ENCODE results near the gene DNMT3A.

DNMT3A gene

DNA sequence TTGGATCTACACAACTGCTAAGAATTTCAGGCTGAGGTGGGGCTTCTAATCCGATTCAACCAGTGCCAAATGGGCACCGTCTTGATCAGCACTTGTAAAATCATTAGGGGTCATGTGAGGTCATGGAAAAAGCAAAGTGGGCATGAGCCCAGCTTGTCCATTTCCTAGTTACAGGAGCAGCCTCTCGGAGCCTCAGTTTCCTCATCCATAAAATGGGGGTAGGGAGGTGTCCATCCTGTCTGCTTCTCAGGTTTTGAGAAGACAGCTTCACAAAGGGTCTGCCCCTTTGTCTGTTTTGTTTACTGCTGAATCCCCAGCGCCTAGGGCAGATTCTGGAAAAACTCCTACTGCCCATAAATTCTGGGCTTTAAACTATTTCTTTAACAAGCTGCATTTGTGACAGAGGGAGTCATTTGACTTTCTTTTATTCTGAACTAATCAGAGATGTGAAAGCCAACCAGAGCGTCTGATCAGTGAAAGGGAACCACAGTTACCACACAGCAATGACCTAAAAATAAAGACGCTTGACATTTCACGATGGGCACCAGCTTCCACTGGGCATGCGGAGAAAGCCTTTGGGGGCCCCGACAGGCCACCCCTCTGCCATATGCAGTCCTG, 38.9 kb downstream of the DNMT3A start:
- no peak for DNase-seq

DNA sequence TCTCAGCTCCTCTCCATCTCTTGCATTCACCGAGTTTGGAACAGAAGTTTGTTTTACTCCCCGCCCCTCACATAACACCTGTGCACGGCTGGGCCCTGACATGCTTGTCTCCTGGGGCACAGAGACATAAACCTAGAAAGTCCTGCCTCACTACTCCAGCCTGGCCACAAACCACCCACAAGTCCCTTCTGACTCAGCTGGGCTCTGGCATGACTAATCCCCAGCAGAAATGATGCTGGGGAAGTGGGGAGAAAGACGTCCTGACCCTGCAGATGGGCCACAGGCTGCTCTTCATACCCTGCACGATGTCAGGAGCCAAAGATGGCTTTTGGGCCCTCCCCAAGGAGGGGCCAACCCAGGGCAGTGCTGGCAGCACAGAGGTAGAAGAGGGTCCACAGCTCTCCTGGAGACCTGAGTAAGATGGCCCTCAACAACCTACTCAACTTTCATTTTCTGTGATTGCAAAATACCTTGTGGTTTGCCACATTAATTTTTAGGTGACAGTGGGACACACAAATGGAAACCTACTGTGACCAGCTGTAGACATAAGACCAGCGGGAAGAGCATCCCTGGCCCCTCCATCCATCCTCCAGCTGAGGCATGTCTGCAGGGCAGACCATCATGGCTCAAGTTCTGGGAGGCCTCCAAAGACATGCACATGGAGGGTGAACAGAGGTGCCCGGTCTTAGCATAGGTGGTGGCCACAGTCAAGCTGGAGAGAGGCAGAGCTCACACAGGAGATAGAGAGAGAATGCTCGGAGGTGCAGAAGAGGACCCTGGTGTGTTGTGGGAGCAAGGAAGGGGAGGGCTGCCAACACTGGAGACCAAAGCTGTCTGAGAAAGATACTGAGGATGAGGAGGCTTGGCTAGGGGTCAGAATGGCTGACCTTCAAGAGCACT, 40.0 kb downstream of the DNMT3A start:
- no peak for DNase-seq

DNA sequence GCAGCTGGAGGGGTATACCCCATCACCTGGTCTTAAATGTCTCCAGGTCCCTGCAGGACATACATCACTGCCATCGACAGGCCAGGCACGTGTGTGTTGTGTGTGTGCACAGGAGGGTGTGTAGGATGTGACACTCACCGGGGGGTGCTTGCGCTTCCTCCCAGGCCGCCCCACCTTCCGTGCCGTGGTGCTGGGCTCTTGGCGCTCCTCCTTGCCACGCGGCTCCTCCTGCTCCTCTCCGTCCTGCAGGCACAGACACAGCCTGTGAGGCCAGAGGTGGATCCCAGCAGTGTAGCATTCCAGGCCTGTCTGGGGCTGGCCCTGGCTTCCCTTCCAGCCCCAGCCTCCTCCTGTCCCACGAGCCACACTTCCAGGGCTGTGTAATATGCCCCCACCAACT, 41.7 kb downstream of the DNMT3A start:
- DNase-seq = no peak

DNA sequence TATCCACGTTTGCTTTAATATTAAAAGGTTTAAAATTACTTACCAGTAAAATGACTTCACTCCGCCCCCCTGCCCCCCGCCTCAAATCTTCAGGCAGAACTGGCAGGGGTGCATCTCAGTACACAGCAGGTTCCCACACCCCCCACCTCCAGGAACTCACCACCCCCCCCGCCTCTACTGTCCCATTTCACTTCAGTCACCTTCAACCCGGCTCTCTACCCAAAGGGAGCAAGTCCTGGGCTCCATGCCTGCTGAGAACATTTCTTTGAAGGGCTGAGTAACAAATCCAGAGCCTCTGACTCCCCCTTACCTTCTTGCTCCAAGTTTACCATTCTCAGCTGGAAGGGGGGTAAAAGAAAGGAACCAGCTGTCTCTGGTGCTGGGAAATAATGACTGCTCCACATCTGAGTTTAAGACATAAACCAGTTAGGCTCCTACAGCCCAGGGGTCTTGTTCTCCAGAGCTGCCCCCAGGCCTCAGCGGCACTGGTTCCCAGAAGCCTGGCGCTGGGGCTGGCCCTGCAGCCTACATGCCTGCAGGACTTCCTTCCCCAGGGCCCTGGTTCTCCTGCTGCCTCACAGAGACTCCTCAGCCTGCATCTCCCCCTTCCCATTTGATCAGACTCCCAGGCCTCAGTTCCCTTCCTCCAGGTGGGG, 42.8 kb downstream of the DNMT3A start:
- no peak for DNase-seq

DNA sequence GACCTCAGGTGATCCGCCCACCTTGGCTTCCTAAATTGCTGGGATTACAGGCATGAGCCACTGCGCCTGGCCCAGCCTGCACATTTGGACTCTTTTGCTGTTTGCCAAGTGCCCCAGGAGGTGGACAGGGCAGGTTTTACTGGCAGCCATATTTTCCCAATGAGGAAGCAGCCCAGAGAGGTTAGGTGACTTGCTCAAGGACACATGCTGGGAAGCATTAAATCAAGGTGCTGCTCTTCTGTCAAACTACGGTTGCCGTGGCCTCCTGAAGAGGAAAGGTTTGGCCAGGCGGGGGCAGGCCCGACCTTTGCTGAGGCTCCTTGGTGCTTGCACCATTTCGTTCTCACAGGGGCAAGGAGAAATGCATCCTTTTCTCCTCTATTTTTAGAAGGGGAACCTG, 44.0 kb downstream of the DNMT3A start:
- DNase-seq = no peak

DNA sequence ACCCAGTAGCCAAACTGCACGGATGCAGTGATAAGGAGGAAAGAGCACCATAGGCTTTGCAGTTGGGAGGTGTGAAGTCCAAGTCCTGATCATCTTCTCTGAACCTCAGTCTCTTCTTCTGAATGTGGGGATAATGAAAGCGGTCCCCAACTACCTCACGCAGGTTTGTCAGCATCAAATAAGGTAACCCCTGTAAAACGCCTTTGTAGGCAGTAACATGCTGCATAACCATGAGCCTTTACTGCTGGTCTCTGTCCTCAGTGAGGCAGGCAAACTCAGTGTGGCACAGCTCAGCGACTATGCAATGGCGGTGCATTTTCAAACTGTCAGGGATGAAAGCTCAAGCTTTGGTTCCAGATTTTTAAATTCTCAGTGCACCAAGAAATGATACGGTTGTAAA, 46.1 kb downstream of the DNMT3A start:
- no peak for DNase-seq

DNA sequence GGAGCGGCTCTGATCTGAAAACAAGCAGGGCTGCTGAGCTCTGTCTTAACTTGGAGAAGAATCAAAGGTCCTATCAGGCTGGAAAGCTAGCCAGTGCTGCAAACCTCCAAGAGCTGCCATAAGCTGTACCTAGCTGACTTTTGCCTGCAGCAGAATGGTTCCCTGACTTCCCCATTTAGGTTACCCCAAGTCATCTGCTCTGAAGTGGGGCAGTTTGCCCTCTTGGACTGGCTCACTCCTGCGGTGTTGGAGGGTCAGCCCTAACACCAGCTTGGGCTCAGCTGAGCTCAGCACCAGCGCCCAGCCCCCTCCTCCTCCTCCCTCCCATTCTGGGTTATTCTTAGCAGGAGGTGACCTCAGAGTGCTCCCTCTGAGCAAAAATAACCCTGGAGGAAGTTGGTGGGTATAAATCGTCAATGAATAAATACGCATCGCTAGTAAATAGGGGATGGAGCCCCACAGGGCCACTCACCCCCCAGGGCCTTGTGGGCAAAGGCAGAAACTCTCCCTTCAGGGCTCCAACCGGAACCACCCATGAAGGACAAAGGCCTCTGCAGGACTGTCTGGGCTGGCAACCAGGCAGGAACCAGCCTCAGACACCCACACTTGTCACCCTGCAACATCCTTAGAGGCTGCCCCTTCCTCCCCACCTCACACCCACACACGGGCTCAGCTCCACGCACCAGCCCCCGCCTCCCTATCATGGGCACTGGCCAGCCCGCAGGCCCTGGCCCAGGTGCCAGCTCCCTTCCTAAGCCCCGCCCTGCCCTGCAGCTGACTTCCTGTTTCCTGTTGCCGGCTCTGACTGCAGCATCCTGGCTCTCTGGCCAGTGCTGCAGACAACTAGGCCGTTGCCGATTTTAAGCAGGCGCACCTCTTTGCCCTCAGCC, 46.9 kb downstream of the DNMT3A start:
- DNase-seq = peak; percentile 67

DNA sequence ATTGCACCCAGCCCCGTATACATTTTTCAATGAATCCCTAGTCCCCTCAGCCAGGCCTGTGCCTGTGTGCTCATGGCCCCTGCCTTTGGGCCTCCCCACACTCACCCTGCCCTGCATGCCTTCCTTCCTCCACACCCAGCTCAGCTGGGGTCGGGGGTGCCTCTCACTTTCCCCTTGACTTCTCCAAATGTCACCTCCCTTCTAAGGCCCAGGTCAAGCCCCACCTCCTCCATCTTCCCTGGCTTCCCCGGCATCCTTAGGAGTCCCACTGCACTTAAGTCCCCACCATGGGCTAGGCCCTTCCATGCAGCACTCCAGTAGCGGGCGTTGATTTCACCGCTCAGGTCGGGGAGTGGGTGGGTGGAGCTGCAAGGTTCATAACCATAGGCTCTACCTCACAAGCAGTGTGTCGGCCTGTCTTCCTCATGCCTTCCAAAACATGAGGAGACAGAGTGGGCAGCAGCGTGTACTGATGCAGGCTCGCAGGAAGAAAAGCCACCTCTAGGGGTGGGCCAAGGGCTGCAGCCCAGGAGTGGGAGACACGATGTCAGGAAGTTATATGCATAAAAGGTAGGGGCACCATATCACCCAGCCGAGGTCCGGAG, 47.7 kb downstream of the DNMT3A start:
- no peak for DNase-seq

DNA sequence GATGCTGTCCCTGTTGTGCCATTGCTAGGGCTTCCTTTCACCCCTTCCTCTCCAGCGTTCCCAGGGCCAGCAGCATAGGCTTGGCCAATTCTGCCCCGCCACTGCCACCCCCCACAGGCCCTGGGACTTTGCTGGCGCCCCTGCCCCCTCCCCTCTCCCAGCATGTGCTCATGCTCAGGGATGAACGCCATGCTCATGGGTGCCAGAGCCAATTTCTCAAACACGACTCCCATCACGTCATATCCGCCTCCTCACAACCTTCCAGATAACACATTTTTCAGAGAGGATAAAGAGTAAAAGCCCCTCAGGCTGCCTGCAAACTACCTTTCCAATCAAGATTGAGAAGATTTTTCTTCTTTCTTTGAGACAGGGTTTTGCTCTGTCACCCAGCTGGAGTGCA, 48.6 kb downstream of the DNMT3A start:
- no peak for DNase-seq

DNA sequence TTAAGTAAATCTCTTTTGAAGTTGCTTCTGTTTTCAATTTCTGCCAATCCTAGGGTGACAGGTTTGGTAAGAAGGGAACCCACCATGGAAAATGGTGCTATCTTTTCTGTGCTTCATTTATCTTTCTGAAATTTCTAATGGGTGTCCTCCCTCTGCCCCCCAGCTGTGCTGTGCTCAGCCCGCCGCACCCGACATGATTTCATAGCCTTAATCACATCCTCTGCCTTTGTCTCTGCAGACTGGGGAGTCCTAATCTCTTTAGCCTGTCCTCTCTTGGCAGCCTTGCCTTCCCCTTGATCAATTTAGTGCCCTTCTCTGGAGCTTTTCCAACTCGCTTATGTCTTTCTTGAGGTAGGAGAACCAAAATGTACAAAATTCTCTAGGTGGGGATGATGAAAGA, 49.3 kb downstream of the DNMT3A start:
- no peak for DNase-seq

DNA sequence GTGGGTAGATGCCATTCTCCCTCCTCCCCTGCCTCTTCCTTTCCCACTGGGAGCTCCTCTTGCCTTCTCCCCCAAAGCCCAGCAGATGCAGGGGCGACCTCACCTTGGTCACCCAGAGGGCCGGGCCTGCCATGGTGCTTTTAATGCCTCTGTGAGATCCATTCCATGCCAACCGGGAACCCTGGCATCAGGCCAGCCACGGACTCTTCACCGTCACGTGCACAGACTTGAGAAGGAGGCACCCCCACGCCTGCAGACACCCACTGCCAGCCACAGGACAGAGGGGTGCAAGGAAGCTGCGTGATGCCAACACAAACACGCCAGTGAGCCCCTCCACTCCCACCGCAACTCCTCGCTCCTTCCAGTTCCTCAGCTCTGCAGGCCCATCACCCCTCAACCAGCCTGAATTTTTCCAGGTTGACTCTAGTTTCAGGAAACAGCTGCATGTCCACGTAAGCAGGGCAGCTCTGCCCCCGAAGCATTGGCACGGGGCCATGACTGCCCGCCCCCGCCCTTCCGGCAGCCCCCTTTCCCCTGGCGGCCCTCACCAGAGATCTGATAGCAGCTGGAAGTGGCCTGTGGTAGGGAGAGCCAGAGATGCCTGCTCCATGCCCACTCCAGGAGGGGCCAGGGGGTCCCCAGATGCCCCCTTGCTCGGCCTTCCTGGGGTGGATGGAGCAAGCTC, 50.8 kb downstream of the DNMT3A start:
- DNase-seq = peak; percentile 76

DNA sequence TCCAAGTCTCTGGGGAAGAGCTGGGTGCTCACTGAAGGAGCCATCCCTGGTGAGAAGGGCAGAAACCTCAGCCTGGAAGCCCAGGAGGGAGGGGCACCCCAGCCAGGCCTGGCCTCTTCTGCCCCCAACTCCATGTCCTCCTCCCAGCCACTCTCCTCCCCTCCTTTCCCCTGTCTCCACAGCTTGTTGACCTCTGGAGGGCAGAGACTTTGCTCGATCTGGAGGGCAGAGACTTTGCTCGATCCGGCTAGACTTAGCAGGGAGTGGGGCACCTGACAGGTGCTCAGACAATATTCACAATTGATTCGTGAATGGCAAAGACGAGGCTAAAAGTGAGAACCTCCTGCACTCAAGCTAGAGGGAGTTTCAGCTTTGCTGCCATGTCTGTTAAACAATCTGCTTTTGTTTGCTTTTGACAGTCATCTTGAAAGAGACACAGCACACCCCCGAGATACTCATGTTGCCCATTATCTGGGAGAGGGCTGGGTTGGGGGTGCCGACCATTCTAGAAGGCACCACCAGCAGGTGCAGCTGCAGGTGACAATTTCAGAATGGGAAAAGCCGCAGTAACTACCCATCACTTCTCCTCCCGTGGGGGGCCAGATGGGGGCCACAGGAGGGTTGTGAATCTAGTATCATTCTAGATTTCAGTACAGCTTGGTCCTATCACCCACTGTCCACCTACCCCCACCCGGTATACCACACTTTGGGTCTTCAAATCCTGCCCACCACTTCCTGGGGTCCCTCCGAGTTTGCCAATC, 54.8 kb downstream of the DNMT3A start:
- no peak for DNase-seq

DNA sequence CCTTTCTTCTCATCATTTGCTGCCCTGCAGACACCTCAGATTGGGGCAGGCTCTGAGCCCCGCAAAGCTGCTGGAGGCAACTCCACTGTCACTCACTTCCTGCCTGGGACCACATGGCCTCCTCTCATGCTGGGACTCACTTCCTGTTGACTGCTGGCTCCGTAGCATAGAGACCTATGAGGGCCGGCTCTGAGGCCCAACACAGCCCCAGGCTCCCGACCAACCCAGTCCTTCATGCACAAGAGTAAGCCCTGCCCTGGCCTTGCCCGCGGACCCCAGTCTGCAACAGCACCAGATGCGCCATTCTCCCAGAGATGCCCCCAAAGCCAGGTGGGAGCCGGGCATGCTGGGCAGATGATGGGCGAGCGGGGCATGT, 55.7 kb downstream of the DNMT3A start:
- no peak for DNase-seq

DNA sequence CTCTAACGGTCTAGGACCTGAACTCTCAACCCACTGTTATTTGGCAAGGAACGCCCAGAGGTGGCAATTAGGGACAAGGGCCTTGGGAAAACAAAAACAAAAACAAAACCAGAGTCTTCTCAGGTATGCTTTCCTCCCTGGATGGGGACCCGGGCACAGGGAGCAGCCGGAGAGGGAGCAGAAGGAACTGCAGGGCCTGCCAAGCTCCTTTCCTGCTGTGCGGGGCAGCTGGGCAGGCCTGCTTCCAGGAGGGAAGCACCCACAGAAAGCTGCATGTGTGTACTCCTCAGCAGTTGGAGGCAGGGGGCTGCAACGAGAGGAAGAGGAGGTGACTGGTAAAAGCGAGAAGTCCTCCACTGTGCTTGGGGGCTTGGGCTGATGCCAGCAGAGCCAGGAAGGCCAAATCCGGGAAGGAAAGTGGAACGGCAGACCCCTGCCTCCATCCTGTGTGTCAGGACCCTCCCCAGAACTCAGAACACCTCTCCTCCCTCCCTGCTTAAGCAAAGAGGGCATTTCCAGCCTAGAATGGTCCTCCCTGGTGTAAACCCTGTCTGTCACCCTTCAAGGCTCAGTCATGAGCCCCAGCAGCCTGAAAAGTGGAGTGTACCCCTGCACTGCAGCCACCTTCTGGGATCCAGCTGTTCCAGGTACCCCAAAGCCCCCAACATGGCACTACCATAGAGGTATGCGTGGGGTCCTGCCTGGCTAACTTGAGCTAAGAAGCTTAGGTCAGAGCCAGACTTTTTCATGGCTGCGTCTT, 56.3 kb downstream of the DNMT3A start:
- no peak for DNase-seq

DNA sequence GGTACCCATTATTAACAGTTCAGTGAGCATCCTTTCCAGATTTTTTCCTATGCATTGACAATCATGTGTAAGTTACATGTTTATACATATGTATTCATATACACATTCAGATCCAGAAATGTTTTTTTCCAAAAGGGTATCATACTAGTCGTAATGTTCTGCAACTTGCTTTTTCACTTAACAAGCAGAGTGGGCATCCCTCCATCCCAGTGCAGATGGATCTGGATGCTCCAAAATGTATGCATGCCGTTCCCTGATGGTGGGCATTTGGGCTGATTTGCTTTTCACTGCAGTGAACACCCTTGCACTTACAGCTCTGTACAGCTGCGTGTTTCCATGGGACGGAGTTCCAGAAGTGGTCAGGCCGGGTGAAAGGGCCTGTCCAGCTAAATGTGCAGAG, 57.0 kb downstream of the DNMT3A start:
- DNase-seq = no peak

DNA sequence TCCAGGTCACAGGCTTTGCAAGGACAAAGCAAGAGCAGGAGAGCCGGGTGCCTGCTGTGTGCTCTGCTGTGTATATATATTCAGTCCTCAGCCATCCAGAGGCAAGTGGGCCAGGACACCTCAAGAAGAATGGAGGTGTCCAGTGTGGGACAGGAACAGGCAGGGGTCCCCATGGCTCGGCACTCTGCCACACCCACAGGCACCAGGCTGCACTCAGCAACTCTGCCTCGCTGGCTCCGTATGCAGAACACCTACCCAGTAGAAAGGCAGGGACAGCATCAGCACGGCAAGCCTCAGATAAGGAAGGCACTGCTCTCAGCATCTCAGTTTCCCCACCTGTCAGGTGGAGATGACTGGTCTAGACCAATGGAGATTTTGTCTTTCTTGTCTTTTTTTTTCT, 57.8 kb downstream of the DNMT3A start:
- DNase-seq = no peak

DNA sequence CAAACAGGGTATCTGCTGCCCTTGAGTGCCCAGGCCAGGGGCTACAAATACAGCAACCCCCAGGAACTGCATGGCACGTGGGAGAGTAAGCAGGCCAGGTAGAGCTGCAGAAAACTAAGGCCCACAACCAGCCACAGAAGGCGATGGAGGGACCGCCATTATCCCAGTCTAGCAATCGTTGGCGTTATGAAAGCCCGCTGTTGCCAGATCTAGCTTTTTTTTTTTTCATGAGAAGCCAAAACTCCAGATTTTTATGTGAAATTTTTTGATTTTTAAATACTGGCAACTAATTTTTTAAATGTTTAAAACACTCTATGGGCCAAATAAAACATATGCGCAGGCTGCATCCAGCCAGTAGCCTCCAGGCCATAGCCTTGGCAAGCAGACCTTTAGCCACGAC, 59.8 kb downstream of the DNMT3A start:
- DNase-seq = no peak

DNA sequence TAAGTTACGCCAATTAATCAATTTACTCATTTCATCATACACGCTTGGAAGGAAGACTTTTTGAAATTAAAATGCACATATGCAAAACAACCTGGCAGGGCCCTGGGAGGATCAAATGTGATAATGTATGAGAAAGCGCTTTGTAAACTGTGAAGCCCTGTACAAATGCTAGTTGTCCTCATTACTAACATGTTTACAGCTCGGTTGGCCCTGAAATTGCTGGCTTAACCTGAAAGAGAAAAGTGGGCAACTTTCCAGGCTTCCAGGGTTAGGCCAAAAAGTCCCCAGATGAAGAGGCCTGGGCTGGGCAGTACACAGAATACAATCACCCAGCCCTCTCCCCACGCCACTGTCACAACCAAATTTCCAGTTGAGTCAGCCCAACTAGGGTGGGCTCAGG, 60.2 kb downstream of the DNMT3A start:
- DNase-seq = no peak

DNA sequence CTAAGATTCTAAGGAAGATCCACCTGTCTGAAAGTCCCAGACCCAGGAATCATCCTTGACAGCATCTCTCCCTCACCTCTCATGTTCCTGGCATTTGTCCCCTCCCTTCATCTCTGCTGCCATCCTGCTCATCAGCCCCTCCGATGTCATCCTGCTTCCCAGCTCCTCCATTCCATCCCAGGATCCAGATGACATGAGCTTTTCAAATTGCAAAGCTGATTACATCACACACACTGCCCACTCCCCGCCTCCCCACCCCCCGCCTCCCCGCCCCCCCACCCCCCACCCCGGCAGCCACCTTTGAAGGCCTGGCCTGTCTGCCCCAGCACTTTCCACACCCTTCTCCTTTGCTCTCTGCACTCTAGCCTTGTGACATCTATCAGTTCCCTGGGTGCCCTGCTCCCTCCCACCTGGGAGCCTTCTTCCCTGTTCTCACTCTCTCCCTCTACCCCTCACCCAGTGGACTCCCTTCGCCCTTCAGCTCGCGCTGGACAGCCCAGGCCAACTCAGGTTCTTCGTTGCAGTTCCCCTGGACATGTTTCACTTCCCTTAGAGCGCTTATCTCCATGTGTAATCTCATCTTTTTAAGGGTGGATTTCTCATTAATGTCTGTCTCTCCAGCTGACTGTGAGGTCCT, 61.6 kb downstream of the DNMT3A start:
- DNase-seq = no peak

DNA sequence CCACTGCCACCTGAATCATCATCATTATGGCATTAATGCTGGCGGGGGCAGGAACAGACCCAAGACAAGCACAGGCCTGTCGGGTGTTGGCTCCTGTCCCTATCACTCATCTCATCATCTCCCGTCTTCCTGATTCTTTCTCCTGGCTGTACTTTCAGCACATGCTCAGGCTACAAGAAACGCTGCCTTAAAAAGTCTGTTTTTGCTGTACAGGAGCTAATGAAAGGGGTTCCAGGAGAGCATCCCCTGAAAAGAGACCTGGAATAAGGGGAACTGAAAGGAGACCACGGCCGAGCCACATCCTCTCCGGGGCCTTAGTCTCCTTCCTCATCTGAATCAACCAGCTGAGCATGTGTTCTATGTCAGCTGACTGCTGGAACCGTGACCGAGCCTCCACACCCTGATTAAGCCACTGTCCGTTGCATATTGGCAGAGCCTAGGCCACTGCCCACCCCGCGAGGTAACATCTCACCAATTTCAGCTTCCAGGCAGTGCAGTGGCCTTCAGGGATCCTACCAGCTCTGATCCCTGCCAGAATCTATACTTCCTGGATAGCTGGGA, 62.6 kb downstream of the DNMT3A start:
- DNase-seq = no peak
